IMR-90 (cell line): Measurements from ENCODE around the gene CSAD.

Experiments
- BHLHE40 ChIP-seq: fragments of 150-350 bp; IDR thresholded peaks from 2 replicates; pipeline ENCODE4 v1.6.1; 2016; ENCODE audit warnings: mild to moderate bottlenecking, low read depth, low read length
- CEBPB ChIP-seq: IDR thresholded peaks from 2 replicates; pipeline ENCODE4 v1.6.1; 2012; ENCODE audit warnings: low read depth, low read length, improper control_type of control experiment
- CTCF ChIP-seq: conservative IDR thresholded peaks from 2 replicates; pipeline ENCODE4 v1.5.1; 2012; ENCODE audit warnings: mild to moderate bottlenecking, low read depth, low read length, improper control_type of control experiment
- ELK1 ChIP-seq: fragments of 150-350 bp; IDR thresholded peaks from 2 replicates; pipeline ENCODE4 v1.6.1; 2016; ENCODE audit warnings: low read depth, mild to moderate bottlenecking, low read length, moderate library complexity, borderline replicate concordance
- FOS ChIP-seq: fragments of 150-350 bp; IDR thresholded peaks from 2 replicates; pipeline ENCODE4 v1.6.1; 2016; ENCODE audit warnings: low read depth, low read length
- MAFK ChIP-seq: IDR thresholded peaks from 2 replicates; pipeline ENCODE4 v1.6.1; 2012; ENCODE audit warnings: low read depth, low read length, improper control_type of control experiment
- MAZ ChIP-seq: IDR thresholded peaks from 2 replicates; pipeline ENCODE4 v1.6.1; 2012; ENCODE audit warnings: low read depth, mild to moderate bottlenecking, low read length, improper control_type of control experiment, moderate library complexity, borderline replicate concordance
- MXI1 ChIP-seq: IDR thresholded peaks from 2 replicates; pipeline ENCODE4 v1.6.1; 2012; ENCODE audit warnings: low read depth, mild to moderate bottlenecking, low read length, moderate library complexity, borderline replicate concordance
- NFE2L2 ChIP-seq: fragments of 150-350 bp; IDR thresholded peaks from 2 replicates; pipeline ENCODE4 v1.6.1; 2016; ENCODE audit warnings: low read depth, mild to moderate bottlenecking, low read length
- POLR2A ChIP-seq: IDR thresholded peaks from 2 replicates; pipeline ENCODE4 v1.6.1; 2012; ENCODE audit warnings: mild to moderate bottlenecking, low read depth, low read length
- RAD21 ChIP-seq: IDR thresholded peaks from 2 replicates; pipeline ENCODE4 v1.6.1; 2012; ENCODE audit warnings: low read length, improper control_type of control experiment
- RCOR1 ChIP-seq: IDR thresholded peaks from 2 replicates; pipeline ENCODE4 v1.6.1; 2012; ENCODE audit warnings: mild to moderate bottlenecking, low read length, improper control_type of control experiment; ENCODE audit not compliant: insufficient replicate concordance
- USF2 ChIP-seq: fragments of 150-350 bp; IDR thresholded peaks from 2 replicates; pipeline ENCODE4 v1.6.1; 2017; ENCODE audit warnings: mild to moderate bottlenecking, antibody characterized with exemption, low read length, low read depth

GRCh38 chr12:53118751-53119300 lies 61.9 kb downstream of the CSAD start:
- TF ChIP-seq CTCF (no peak), POLR2A (no peak), RAD21 (no peak), MAFK (no peak), CEBPB (no peak), NFE2L2 (no peak), MAZ (no peak), USF2 (no peak), MXI1 (no peak), ELK1 (no peak), FOS (no peak), RCOR1 (no peak), BHLHE40 (no peak)
